Vagina (tissue), 2 donors: ENCODE data around the gene CST6.

Experiments used
- CTCF ChIP-seq, 3 experiments: fragments of 450-650 bp in 2 of 3; fragments of 200-600 bp in 1 of 3; sonication (generic) in 1 of 3; IDR thresholded peaks; one replicate each; pipeline ENCODE4 v1.5.1; 2017 to 2019; ENCODE audit warnings: antibody characterized with exemption in 3 of 3, mild to moderate bottlenecking in 2 of 3, moderate library complexity in 2 of 3
- POLR2AphosphoS5 ChIP-seq, 2 donors: sonication (generic); formaldehyde crosslinking; IDR thresholded peaks; one replicate each; pipeline ENCODE4 v1.9.0; 2017; ENCODE audit warnings: antibody characterized with exemption in 2 of 2, mild to moderate bottlenecking in 2 of 2, low read depth in 1 of 2; ENCODE audit not compliant: insufficient read depth in 1 of 2

GRCh38 chr11:65964906-65965305 lies 46.9 kb upstream of the CST6 start:
- no peak for TF ChIP-seq CTCF (IDR thresholded peaks at IDR 0.05)
- TF ChIP-seq POLR2AphosphoS5 (IDR thresholded peaks at IDR 0.05; ENCODE audit: insufficient read depth in 1 of 2, low read depth in 1 of 2) = no peak
